NCI-H345 treated with DMSO at 0.1 percent for 48 hours (cell line): ENCODE measurements around the gene FLVCR1.
"Not testable (repeated sequence)": the region's sequence is repeated elsewhere in the genome, so short reads cannot be mapped to it uniquely, and the experiment has no call there.

Experiments
- DNase-seq: peaks from one replicate; lab custom pipeline; 2025; ENCODE audit not compliant: unreplicated experiment; lab: John Stamatoyannopoulos, UW

FLVCR1 gene

DNA sequence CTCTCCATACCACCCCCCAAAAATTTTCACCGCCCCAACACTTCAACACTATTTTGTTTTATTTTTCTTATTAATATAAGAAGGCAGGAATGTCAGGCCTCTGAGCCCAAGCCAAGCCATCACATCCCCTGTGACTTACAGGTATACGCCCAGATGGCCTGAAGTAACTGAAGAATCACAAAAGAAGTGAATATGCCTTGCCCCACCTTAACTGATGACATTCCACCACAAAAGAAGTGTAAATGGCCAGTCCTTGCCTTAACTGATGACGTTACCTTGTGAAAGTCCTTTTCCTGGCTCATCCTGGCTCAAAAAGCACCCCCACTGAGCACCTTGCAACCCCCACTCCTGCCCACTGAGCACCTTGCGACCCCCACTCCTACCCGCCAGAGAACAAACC, 56.0 kb downstream of the FLVCR1 start:
- DNase-seq, result not testable (repeated sequence)

DNA sequence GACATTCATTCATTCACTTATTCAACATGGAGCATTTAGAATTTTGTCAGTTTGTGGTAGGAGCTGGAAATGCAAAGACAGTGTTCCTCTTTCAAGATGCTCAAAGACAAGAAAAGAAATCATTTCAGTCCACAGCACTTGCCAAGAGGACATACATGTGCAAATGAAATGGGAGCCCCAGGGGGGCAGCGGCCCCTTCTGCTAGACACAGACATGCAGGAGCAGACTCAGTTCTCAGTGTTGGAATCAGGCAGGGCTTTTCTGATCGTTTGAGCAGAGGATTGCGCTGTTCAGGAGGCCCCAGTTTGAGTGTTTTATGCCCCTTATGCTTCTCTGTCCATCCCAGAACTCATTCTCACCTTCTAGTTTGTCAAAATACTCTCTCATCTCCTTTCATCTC, 56.7 kb downstream of the FLVCR1 start:
- no peak for DNase-seq

DNA sequence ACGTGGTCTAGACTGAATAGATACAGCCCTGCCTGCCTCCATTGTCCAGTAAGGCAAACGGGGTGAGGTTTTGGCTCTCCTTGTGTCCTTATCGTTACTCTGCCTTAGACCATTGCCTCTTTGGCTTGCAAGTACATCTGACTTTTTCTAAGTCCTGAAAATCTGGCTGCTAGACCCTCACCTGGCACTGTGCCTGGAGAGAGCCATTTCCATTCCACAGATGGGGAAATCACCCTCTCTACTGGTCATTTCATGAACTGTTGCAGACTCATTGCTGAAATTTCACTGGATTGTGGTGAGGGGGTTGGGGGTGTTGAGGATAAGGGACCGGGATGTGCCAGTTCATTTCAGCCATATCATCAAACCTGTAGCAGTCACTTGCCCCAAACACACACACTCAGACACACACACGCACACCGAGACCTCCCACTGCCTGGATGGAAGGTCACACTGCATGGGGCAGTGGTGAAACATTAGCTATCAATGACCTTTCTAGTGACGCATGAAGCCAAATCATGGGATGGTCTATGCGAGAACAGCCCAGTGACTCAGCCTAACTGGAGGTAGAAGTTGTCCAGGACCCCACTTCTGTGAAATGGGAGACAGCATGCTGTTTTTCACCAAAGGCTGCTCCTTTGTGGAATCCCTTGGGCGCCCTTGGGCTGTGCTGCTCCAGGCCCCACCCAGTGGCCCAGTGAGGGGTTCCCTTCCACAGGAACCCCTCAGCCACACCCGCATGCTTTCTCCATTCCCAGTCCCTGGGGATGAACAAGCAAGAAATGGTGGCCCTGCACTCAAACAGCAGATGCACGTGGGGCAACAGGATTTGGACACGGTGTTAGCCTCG, 57.4 kb downstream of the FLVCR1 start:
- DNase-seq, result no peak

DNA sequence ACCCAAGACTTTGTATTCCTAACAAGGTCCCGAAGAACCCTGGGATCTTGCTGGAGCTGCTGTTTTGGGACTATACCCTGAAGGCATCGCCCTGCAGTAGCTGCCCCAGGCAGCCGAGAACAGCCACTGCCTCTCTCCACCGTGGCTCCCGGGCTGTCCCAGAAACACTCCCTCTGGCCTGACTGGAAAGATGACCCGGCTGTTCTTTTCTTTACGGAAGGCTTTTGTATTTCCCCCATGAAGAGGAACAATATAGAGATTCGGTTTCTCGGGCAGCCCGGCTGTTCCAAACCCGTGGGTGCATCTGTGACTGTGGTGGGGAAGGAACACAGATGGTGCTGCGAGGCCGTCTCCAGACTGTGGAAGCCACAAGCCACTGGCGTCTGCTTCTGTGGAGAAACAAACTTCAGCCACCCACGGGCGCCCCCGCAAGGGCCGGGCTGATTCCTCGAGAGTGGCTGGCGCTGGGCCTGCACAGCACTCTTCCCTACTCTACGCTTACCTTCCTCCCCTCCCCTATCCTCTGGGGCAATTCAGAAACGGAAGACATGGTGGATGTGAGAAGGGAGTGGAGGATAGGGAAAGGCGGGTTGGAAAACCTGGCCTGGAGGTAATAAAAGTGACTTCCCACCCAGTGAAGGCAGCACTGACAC, 58.5 kb downstream of the FLVCR1 start:
- DNase-seq, result no peak

DNA sequence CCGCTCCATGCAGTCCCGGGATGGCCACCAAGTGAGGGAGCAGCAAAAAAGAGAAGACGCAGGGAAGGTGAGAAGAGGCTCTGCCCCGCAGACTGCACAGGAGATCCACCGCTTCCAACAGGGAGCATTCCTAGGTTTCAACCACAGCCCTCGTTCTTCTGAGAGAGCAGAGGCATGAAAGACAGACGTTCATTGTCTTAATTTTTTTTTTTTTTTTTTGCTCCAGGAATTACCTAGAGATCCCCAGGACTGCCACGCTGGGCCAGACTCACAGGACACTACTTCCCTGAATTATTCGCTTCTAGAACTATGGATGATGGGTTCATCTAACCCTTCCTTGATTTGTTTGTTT, 59.0 kb downstream of the FLVCR1 start:
- no peak for DNase-seq

DNA sequence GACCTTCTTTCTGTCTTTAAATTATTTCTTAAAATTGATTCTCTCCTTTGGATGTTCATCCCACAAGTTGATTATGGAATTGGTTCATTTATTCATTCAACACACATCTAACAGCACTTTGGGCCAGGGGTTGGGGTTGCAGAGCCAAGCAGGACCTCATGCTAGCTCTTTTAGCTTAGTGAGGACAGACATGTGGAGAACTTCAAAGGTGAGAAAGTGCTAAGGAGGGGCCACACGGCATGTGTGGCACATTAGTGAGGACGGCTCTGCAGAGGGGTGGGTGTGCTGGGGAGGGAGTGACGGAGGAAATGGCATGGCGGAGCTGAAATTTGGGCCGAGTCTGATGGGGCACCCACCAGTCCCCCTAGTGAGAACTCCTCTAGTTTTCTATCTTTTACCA, 59.8 kb downstream of the FLVCR1 start:
- DNase-seq, result no peak

DNA sequence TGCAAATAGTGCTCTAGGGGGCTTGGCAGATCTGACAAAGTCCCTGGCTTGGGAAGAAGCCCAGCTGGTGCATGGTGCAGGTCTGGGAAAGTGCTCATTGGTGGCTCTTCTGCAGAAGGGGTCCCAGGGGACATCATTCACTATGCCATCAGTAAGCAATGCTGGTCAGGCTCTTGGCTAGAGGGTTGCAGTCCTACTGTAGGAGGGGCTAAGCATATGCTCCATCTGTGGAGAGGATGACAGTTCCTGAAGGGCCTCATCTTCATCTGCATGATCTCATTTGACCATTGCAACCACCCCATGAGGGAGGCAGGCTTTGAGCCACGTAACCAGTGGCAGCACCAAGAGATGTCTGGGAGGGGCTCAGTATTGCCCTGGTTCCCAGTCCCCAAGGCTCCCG, 60.7 kb downstream of the FLVCR1 start:
- DNase-seq, result no peak

DNA sequence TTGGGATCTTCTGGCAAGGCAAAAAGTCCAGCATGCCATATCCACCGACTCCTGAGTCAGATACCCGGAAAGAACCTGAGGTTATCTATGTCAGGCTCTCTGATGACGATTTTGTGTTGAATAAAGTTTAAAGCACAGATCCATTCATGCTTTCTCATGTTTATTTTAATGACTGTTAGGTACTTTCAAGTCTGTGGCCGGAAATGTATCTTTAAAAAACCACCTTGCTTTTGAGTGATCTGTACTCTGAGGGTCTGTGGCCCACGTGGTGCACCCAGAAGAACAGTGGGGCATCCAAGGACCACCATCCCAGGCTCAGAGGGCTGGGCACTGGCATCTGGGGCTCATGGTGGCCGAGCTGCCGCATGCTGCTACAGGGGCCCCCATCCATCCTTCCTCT, 62.2 kb downstream of the FLVCR1 start:
- no peak for DNase-seq

DNA sequence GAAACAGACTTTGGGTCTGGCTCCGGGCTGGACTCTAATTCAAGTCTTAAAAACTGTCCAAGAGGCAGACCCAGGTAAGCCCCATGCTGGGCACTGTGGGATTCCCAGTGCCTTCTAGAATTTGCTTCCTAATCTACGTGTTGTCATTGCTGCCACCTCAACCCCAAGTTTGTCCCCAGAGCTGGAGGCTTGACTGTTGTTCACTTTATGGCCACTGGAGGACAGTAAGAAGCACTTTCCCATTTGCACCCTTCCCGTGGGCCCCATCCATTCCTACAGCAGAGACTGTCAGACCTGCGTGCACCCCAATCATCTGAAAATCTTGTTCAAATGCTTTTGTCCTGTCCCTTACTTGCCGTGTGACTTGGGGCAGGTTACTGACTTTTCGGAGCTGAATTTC, 62.8 kb downstream of the FLVCR1 start:
- DNase-seq, result no peak

DNA sequence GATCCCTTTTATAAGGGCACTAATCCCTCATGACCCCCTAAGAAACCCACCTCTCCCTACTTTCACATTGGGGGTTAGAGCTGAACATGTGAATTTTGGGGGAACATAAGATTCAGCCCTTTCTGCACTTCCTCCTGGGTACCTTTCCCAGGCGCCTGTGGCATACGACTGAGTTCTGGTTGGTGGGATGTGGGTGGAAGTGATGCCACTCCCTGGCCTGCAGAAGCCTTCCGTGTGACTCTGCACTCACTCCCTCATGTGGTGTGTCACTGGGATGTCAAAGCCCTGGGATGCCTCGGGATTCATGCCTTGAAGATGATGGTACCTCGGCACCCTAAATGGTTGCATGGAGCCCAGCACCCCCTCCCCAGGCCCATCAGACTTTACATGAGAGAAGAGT, 63.9 kb downstream of the FLVCR1 start:
- no peak for DNase-seq

DNA sequence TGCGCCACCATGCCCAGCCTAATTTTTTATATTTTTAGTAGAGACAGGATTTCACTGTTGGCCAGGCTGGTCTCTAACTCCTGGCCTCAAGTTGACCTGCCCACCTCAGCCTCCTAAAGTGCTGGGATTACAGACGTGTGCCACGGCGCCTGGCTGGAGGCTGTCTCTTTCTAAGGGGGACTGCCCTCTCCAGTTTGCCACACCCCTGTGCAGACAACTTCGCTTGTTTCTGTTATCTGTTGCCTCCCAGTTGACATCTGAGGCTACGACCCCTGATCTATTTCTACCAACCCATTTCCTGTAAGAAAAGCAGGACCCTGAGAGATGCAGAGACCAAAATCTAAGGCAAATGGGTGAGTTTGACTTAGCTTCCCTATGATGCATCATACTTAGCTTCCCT, 68.3 kb downstream of the FLVCR1 start:
- no peak for DNase-seq

DNA sequence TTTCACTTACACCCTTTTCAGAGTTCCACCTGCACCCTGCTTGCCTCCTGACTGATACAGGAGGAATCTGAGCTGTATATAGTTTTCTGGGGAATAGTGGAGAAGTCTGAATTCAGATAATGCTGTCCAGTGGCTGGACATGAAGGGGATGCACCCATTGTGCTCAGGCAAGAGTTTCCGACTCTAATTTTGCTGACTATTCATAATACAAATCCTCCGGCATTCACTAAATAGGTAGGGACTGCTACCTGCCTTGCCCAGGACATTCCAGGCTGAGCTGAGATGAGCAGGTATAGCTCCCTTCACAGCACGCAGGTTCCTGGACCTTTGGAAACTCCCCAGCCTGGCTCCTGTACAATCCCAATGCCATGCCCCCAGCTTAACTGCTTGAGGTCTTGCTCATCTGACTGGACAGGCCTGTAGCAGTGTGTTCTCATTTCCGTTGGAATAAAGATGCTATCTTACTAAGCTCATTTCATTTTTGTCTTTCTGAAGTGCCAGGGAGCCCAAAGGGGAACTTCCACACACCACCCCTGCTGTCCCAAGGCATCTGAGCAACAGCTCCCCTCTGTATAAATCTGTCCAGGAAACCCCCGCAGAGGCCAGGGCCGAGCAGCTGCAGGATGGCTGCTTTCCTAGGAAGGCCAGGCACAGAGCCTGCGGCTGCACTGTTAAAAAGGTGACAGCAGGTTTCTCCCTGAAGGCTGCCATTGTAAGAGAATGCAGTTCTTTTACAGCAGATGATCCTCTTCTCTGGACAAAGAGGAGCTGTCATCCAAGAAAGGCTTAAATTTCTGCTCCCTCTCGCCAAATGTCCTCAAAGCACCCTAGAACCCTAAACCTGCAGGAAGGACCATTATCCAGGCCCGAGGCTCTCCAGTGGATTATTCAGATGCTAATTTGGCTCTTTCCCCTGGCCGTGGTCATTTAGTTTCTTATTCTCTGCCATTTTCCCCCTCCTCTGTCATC, 70.5 kb downstream of the FLVCR1 start:
- no peak for DNase-seq

DNA sequence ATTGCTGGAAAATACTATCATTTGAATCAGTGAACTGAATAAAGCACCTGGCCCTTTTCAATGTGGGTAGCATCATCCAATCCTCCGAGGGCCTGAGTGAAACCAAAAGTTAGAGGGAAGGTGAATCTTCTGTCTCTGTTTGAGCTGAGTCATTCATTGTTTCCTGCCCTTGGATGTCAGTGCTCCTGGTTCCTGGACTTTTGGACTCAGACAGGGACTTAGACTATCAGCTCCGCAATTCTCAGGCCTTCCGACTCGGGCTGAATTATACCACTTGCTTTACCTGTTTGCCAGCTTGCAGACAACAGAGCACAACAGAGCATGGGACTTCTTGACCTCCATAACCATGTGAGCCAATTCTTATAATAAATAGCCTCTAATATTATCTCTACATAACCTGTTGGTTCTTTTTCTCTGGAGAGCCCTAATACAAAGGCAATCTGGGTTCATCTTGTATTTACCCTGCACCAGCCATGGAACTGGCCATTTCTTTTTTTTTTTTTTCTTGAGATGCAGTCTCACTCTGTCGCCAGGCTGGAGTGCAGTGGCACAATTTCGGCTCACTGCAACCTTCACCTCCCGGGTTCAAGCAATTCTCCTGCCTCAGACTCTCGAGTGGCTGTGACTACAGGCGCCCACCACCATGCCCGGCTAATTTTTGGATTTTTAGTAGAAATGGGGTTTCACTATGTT, 73.1 kb downstream of the FLVCR1 start:
- DNase-seq, result no peak

DNA sequence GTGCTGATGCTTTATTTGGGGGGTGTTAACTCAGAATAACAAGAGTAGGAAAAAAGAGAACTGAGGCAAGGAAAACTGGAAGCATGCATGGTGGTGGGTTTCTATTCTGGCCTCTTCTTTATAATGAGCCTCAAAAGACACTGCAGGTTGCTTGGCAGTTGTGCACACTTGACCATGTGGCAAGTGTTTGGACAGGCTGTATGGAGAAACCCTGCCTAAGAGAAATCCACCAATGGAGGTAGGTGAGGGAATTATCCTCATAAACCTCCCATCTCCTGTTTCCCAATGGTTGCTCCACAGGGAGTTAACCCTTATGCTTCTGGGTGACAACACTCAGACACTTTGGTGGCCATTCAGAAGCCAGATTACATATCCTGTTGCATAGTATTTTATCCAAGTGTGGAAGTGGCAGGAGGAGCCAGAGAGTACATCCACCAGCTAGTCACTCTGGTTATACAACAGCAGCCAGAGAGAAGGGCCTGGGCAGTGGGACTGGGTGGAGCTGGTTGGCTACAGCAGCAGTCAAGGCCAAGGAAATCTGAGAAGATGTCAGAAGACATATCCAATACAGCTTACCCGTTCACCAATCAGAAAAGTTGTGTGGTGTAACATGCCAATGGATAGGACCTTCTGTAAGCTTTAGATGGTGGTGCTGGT, 75.9 kb downstream of the FLVCR1 start:
- DNase-seq, result no peak

DNA sequence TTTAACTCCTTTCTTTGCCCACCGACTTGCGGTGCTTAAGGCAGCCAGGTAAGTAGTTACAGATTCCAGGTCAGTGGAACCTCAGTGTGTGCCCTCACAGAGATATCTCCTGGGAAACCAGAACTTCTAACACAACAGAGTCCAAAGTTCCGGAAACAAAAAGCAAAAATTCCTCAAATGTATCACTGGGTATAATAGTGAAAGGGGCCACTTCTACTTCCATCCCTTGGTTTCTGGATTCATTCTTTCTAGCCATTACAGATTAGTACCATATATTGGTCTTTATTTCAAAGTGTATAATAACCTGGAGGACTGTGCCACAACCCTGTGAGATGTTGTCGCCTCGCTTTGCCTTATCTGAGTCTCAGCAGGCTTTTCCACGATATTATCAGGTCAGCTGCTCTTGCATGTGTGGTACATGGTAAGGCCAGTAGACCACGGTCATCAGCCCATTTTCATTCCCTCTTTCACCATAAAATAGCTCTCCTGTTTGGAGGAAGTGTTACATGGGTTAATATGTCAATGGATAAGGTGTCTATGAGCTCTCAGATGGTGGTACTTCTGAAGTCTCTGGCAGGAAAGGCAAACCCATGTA, 77.4 kb downstream of the FLVCR1 start:
- no peak for DNase-seq

DNA sequence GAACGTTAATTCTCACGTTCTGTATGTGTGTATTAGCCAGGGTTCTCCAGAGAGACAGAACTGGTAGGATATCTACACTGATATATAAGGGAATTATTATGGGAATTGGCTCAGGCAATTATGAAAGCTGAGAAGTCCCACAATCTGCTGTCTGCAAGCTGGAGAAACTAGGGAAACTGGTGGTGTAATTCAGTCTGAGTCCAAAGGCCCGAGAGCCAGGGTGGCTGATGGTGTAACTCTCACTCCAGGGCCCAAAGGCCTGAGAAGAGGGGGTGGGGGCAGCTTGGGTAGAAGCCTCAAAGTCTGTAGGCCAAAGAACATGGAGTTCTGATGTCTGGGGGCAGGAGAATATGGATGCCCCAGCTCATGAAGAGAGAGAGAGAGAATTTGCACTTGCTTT, 79.0 kb downstream of the FLVCR1 start:
- no peak for DNase-seq

DNA sequence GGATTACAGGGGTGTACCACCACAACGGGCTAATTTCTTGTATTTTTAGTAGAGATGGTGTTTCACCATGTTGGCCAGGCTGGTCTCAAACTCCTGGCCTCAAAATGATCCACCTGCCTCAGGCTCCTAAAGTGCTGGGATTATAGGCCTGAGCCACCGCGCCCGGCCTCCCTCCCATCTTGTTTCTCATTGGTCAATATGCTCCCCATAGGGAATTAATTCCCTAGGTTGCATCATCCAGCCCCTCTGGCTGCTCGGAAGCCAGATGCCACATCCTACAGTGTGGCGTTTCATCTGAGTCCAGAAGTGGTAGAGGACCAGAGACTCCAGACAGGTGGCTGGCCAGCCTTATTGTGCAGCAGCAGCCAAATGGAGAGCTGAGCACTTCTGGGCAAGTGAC, 80.8 kb downstream of the FLVCR1 start:
- DNase-seq, result no peak

DNA sequence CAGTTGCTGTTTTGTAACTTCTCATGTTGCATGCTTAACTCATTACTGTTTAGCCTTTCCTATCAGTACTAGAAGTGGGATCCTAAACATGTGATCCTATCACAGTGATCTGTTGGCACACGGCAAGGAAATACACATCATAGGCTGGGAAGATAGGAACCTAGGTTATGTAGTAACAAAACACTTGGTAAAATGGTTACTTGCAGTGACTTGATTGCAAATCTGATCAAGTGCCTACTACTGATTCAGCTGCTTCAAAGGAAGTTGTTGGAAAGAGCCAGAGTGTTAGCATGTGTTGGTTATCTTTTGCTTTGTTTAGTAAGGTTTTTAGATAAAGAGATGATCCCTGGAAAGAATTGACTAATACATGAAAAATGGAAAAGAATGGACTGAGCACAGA, 83.4 kb downstream of the FLVCR1 start:
- no peak for DNase-seq

DNA sequence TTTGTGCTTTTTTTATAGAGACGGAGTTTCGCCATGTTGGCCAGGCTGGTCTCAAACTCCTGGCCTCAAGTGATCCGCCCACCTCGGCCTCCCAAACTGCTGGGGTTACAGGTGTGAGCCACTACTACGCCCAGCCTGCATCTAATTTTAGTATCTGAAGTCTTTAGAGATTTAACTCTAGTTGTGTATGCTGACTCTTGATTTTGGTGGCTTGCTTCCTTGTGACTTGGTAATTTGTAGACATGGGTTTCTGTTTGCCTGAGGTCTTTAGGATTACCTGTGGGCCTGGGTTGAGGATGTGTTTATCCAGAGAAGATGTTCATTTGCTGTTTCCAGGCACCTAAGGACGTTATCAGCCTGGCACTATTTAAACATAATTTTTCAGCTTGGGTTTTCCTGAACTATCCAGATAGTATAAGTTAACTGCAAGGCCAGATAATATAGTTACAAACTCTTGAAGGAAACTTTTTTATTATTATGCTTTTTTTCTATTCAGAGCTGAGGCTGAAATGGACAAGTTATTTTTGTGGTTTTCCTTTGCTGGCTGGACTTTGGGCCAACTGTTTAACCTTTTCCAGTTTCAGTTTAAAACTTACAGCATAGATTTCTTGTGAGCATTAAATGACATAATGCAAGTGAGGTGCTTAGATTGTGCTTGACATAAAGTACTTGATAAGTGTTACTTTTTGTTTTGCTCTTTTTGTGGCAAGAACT, 84.8 kb downstream of the FLVCR1 start:
- no peak for DNase-seq

DNA sequence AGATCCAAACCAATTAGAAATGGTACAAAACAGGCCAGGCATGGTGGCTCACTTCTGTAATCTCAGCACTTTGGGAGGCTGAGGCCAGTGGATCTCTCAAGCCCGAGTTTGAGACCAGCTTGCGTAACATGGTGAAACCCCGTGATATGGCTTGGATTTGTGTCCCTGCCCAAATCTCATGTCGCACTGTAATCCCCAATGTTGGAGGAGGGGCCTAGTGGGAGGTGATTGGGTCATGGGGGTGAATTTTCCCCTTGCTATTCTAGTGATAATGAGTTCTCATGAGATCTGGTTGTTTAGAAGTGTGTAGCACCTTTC, 85.3 kb downstream of the FLVCR1 start:
- DNase-seq, result no peak
